KBM-7 (cell line): ENCODE measurements around the gene MYO1D.
A peak's percentile ranks its signal among the peaks of the same experiment; 100 is the strongest.

Experiments used
- DNase-seq: peaks from one replicate; pipeline ENCODE4 v3.0.0-alpha.2; 2015
- in situ Hi-C: fragments of 300-500 bp; cut with MboI; formaldehyde crosslinking; loops from 2 replicates; pipeline ENCODE4 v1.14.3; 2020; ENCODE audit warnings: low sequenced_read_pairs, low pct_unique_long_range_greater_than_20kb, mixed read lengths

The MYO1D gene

DNA sequence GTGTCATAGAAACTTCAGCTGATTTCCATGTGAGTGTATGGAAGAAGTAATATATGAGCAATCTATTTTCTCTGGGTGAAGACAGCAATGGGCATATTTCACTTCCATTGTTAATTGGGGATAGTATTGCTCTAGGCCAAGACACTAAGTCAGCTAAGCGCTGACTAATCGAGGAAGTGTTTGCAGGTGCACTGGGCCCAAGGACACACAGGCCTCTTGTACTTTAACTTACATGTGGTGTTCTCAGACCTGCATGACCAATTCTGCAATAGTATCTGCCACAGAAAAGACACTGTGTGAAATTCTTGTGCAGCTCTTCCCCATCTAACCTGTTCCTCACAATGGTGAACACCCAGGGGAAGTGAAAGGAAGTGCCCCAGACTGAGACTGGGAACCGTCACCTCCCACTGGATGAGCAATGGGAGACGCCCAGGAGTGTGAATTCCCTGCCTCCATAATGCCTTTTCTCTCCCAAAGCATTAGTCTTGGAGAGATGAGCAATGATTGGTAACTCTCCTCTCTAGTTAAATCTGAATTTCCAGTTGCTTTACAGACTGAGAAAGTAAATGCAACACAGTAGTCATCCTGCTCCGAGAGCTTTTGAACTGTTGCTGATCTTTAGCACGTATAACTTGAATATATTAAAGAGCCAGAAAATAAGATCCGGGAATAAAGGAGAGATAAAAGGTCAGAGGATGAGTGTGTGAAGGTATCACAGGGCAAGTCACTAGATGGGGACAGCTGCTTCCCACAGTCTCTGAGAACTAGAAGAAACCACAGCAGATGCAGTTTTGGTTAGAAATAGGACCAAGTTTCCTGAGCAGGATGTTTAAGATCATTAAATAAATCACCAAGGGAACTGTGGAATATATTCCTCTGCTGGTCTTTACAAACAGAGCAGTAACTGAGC, 307.5 kb downstream of the MYO1D start:
- DNase-seq: no peak
- in situ Hi-C loops: no loop called here

DNA sequence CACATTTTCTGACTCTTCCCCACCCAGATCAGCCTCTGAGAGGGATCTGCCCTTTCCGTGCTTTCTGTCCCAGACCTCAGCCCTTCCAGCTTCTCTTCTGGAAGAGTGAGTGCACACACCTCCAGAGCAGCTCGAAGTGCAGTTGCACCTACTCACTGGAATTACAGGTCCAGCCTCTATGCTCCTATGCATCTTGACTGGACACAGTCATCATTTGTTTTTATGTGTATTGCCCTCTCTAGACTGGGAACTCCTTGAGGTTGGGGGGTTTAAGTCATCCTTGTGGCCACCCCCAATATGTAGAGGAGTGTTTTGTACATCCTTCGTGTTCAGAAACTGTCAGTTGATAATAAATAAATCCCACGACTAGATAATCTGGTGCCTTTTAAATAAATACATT, 308.2 kb downstream of the MYO1D start:
- no peak for DNase-seq
- in situ Hi-C loops: no loop called here

DNA sequence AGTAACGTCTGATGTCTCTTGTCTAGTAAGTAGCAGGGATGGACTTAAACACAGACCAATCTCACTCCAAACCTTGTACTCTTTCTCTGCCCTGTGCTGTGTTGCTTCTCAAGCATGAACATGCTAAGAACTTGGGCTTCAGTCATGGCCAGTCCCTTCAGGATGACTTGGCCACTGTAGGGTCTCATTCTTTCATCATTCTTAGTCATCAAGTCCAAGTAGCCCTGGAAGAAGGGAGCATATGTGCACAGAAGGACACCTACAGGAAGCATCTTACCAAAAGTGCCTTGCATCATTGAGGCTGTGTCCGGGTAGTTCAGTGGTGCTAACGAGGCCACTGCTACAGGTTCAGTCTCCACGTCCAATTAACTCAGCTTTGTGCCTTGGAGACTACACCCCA, 309.4 kb downstream of the MYO1D start:
- in situ Hi-C loops: no loop called here
- no peak for DNase-seq

DNA sequence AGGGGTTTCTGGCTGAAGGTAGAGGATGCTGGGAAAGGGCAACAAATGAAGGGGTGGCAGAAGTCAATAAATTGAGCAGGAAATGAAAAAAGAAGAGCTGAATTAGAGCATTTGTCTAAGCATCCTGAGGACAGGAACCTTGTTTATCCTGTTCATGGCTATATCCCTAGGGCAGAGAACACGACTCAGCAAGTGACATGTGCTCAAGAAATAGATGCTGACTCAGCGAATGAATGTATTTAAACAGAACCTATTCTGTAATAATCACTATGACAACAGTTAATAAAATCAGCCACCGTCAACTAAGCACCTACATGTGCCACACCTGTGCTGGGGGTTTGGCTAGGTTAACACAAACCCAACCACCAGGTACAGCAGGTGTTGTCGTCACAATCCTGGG, 309.8 kb downstream of the MYO1D start:
- in situ Hi-C loops: no loop called here
- DNase-seq: no peak

DNA sequence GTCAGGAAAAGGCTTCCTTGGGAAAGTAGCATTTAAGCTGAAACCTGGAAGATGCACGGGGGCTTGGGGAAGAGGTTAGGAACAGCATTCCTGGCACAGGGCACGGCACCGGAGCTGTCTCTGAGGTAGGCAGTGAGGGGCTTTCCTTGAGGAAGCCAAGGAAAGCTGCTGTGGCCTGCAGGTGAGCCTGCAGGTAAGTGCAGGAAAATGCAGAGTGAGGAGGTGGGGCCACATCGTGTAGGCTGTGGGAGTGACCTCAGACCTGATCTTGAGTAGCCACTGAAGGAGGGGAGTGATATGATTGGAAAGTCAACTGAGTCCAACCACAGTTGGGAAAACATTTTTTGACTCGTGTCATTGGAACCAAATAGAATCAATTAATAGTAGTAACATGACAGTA, 310.6 kb downstream of the MYO1D start:
- DNase-seq: no peak
- in situ Hi-C loops: no loop called here

DNA sequence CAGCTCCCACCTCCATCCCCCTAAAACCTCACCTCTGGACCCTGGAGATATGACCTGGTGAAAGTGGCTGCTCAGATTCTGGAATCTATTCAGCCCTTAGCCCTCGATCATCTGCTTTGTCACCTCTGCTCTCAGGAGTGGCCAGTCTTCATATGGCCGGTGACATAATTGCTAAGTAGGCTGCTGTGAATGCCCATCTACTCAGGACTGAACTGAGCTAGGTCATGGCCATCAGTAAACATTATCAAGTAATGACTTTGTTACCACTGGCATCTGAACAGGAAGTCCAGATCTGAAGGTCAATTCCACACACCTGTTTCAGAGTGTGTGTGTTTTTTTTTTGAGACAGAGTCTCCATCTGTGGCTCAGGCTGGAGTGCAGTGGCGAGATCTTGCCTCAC, 311.5 kb downstream of the MYO1D start:
- DNase-seq: no peak
- in situ Hi-C loops: no loop called here

DNA sequence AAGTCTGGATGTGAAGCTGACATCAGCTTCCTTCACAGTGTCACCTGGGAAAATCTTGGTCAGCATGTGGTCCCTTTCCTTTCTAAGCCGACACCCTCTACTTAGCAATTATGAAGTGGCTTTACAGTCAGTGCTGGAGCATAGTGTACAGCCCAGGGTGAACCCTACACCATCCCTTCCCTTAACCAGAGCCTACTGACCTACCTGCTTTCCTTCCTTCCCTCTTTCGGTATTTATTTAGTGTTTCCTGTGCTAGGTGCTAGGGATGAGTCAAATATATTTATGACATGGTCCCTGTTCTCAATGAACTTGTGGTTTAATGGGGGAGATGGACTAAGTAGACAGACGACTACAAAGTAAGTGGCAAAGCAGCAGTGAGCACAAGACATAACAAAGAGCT, 312.6 kb downstream of the MYO1D start:
- no peak for DNase-seq
- in situ Hi-C loops: no loop called here

DNA sequence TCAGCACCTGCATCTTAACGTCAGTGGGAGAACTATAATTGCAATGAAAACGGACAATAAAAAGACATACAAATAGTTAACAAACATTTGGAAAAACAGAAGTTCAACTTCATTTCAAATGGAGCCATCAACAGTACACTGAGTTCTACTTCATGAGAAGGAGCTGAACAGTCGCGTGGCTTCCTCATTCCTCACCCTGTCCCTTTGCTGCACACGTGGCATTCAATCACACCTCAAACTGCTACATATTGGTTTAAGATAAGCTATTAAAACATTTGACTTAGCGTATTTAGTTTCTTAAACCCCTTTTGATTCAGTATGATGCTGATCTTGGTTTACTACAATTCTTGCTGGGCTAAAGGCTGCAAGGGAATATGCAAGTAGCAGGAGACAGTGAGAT, 313.3 kb downstream of the MYO1D start:
- DNase-seq: no peak
- in situ Hi-C loops: no loop called here

DNA sequence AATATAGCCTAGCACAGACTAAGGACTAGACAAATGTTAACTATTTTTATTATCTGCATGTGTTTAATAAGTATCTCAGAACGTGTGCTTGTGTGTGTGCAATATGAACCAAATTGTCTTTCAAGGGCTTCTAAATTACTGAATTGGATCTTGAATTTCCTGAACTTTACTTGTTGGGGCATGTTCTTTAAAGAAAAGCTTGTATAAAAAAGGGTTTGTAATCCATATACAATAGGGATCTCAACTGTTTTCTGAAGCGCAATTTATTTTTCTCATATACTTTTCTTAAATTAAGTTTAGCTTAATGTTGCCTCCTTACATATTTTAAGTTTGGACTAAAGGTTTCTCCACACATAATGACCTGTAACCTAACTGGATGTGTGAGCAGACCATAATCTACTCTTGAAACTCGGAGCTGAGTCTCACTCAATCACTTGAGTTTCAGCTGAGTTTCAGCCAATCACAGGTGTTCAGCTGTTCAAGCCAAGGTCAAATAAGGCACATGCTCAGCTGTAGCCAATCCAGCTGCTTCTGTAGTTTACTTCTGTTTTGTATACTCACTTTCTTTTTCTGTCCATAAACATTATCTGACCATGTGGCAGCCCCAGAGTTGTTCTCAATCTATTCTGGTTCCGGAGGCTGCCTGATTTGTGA, 317.8 kb downstream of the MYO1D start:
- in situ Hi-C loops: no loop called here
- DNase-seq: no peak

DNA sequence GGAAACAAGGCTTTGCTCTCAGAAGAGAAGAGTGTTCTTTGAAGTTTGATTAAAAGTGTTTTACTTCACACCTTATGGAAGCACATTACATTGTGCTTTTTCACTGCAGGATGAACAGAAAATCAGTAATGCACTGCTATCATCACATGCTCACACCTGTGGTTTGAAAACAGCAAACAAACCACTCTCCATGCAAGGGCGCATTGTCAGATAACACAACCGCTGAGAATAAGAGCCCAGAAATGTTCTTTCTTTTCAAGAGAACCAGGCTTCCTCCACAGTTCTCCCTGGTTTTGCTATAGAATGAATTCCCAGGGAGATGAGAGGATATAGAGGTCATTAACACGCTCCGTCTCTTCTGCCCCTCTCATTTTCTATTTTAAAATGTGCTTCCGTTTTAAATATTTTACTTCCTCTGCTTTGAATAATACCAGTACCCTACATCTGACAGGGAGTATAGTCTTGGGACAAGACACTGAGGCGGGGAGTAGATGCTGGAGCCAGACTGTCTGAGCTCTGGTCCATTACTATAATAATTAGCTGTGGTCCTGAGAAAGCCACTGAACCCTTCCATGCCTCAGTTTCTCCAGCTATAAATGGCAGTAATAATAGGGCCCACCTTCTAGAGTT, 318.5 kb downstream of the MYO1D start:
- DNase-seq: peak; percentile 20
- in situ Hi-C loops: no loop called here

DNA sequence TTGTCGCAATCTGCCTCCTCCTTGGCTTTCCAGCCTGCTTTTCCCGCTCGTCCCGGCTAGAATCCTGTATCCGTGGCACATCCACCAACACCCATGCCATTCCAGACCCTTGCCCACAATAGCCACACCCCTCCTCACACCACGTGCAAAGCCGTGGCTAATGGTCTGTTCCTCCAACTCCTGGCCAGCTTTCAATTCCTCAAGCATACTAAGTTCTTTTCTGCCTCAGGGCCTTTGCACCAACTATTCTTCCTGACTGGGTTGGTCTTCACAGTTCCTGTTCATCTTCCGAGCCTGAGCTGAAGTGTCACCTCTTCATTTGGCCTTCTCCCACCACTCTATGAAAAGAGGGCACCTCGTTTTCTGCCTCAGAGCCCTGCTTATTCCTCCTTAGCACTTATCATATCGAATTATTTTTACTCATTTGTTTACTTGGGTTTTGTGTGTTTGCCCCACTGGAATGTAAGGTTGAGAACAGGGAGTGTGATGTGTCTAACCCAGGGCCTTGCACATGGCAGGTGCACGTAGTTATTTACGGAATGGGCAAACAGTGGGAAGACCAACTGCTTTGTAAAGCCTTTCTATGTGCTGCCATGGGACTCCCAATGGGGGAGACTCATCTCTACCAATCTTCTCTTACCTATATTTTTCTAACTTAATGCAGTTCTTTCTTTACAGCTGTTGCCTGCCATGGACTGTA, 321.2 kb downstream of the MYO1D start:
- in situ Hi-C loops: no loop called here
- DNase-seq: no peak

DNA sequence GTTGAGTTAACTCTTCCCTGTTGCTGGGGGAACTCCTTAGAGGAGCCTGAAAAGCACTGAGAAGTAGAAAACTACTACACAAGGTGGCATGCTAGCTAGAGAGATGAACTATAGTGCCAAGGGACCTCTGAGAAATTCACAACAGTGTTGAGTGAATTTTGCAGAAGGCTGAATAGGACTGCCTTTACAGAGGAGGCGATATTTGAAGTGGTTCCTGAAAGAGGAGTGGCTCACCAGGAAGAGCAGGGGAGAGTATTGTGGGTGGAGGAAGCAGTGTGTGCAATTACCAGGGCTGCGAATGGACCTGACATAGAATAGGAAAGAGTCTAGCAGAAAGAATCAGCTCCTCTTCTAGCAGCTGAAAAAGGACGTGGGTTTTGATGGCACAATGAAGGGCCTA, 323.8 kb downstream of the MYO1D start:
- DNase-seq: peak; percentile 25
- in situ Hi-C loops: no loop called here

DNA sequence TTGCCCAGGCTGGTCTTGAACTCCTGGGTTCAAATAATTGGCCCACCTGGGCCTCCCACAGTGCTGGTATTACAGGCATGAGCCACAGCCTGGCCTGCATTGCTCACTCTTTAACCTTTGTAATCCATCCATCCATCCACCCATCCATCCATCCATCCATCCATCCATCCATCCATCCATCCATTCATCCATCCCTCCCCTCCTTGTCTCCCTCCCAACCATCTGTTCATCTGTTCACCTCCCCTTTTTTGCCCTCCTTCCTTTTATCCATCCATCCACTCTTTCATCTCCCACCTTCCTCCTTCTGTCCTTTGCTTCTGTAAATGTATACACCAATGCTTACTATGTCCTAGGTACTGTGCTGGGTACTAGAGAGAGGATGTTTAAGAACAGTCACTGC, 324.6 kb downstream of the MYO1D start:
- in situ Hi-C loops: no loop called here

DNA sequence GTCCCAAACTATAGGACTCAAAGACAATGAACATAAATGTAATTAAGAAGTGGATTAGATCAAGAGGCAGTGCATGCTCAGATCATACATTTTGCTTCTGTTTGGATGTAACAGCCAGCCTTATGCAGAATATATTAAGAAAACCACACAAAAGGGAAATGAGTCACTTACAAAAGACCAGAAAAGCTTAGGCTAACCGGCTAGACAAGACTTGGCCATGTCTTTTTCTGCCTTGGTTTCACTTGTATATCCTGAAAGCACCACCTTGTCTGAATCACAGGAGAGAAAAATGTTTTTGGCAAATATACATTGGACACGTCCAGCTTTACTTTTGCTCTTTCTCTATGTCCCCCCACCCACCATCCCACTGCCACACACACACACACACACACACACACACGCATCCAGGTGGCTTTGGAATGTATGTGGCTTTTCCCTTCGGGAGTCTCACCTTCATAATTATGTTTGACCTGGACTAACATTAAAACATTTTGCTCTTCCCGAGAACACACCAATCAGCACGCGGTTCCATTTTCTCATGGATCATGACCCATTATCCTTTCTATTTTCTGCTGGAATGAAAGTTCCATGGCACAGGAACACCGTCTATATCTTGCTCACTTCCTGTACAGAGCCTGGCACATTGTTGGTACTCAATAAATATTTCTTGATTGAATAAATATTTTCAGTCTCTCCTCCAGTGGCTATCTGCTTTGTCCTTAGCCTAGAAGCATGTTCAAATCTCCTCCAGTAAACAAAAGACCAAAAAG, 325.6 kb downstream of the MYO1D start:
- DNase-seq: peak; percentile 28
- in situ Hi-C loops: no loop called here

More for the DNA sequence above, 324.6 kb downstream of the MYO1D start:
- no peak for DNase-seq

DNA sequence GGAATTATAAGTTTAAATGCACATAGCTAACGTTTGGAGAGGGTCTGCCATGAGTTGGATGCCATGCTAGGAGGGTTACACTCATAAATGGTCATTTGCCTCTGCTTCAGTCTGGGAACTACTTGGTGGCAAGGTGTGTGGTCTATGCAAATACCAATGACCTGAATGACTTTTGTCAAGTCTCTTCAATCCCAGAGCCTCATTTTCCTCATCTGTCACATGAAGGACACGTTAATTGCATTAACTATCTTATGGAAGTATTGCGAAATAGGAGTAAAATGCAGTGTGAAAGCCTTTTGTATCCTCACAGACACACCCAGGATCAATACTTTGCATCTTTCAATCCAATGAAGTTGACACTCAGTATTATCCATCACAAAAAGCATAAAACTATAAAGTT, 327.4 kb downstream of the MYO1D start:
- in situ Hi-C loops: no loop called here
- no peak for DNase-seq

DNA sequence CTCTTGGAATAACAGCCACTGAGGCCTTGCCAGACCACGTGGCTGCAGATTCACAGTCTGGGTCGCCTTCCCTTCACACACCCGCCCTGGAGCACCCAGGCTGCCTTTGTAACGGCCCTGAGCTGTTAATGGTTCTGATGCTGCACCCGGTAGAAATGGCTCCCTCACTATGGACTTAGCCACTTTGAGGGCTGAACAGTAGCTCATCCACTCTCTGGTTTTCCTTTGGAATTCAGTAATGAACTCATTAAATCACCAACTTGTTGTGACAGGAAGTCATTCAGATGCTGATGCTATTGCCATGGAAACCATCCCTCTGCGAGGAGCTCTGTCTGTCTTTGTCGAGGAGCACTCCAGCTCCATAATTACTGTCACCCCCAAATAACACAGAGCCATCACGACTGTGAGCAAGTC, 330.9 kb downstream of the MYO1D start:
- no peak for DNase-seq
- in situ Hi-C loops: no loop called here

DNA sequence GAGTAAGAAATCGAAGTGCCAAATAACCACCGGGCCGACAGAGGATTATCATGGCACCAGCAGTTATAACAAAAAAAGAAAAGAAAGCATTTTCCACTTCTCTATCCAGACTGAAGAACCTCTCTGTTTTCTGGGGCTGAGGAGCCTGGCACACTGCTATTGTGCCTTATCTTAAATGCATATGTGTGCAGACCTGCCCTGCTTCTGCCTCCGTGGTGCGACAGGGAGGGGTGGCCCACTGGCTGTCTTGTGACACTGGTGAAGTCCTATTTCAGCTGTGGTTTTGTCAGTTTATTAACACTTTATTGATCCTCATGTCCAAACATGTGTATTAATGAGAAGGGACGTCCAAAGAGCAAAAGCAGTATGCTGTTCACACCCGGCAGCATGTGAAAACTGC, 334.7 kb downstream of the MYO1D start:
- no peak for DNase-seq
- in situ Hi-C loops: no loop called here

DNA sequence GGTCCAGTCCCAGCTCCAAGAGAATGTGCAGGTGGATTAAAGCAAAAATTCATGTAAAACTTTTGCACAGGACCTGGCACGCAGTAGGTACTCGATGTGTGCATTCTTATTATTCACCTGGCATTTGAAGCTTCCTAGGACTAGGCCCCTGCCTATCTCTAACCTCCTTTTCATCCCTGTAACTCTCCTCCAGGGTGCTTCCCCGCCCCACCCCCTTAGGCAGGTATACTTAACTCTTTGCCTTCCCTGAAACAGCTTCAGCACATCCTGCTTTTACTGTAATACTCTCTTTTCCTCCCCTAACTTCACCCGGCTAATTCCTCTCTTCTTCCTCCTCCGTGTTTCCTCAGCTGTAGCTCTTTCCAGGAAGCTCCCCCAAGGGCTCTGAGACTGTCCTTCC, 335.3 kb downstream of the MYO1D start:
- in situ Hi-C loops: no loop called here
- no peak for DNase-seq
